Ishikawa (cell line): Measurements from ENCODE around the gene SAMD4B.
A peak's percentile ranks its signal among the peaks of the same experiment; 100 is the strongest.

Experiments
- CEBPB ChIP-seq: IDR thresholded peaks from 2 replicates; pipeline ENCODE4 v1.6.1; 2012
- CREB1 ChIP-seq: IDR thresholded peaks from 2 replicates; pipeline ENCODE4 v1.6.1; 2012; ENCODE audit warnings: low read depth
- EGR1 ChIP-seq: IDR thresholded peaks from 2 replicates; pipeline ENCODE4 v1.6.1; 2012
- EP300 ChIP-seq: IDR thresholded peaks from 2 replicates; pipeline ENCODE4 v1.6.1; 2012; ENCODE audit warnings: borderline replicate concordance
- FOXM1 ChIP-seq: IDR thresholded peaks from 2 replicates; pipeline ENCODE4 v1.6.1; 2012; ENCODE audit warnings: low read depth, borderline replicate concordance
- MAX ChIP-seq: IDR thresholded peaks from 2 replicates; pipeline ENCODE4 v1.6.1; 2012
- NFIC ChIP-seq: IDR thresholded peaks from 2 replicates; pipeline ENCODE4 v1.6.1; 2012
- RAD21 ChIP-seq: IDR thresholded peaks from 2 replicates; pipeline ENCODE4 v1.6.1; 2012; ENCODE audit warnings: low read depth
- REST ChIP-seq: IDR thresholded peaks from 2 replicates; pipeline ENCODE4 v1.6.1; 2012; ENCODE audit warnings: low read depth, mild to moderate bottlenecking
- TAF1 ChIP-seq: IDR thresholded peaks from 2 replicates; pipeline ENCODE4 v1.6.1; 2012; ENCODE audit warnings: low read depth, mild to moderate bottlenecking
- TCF12 ChIP-seq: IDR thresholded peaks from 2 replicates; pipeline ENCODE4 v1.6.1; 2012; ENCODE audit warnings: low read depth
- TEAD4 ChIP-seq: IDR thresholded peaks from 2 replicates; pipeline ENCODE4 v1.6.1; 2012
- USF1 ChIP-seq: IDR thresholded peaks from 2 replicates; pipeline ENCODE4 v1.6.1; 2012
- YY1 ChIP-seq: IDR thresholded peaks from 2 replicates; pipeline ENCODE4 v1.6.1; 2012; ENCODE audit warnings: low read depth
- ZBTB7A ChIP-seq: IDR thresholded peaks from 2 replicates; pipeline ENCODE4 v1.6.1; 2012; ENCODE audit warnings: low read depth

SAMD4B gene

GRCh38 chr19:39341719-39342604 lies at the start of gene SAMD4B:
TSS of gene SAMD4B (plus strand) at chr19:39342421. CDS start at chr19:39356894, 14,473 bp downstream.
- TF ChIP-seq MAX (peak; percentile 43; the same call in 1 of the 2 replicates), YY1 (0 out of 2 replicates have a peak, but pooled peaks have one; percentile 58), TEAD4 (0 out of 2 replicates have a peak, but pooled peaks have one; percentile 24), USF1 (peak; percentile 52; the same call in 1 of the 2 replicates), ZBTB7A (no peak), TAF1 (peak; percentile 84), CREB1 (peak; percentile 50), EGR1 (peak; percentile 22; the same call in 1 of the 2 replicates), FOXM1 (no peak), TCF12 (peak; percentile 55; the same call in 1 of the 2 replicates), EP300 (no peak)

GRCh38 chr19:39293394-39293793 lies 48.8 kb upstream of the SAMD4B start:
- TF ChIP-seq RAD21 = no peak
- TF ChIP-seq CREB1 = no peak
- TF ChIP-seq CEBPB = no peak
- TF ChIP-seq EGR1 = no peak
- no peak for TF ChIP-seq FOXM1
- no peak for TF ChIP-seq TEAD4
- no peak for TF ChIP-seq NFIC
- no peak for TF ChIP-seq MAX
- no peak for TF ChIP-seq TCF12
- no peak for TF ChIP-seq USF1
- TF ChIP-seq EP300 = no peak
- no peak for TF ChIP-seq ZBTB7A

- TF ChIP-seq CREB1 (no peak), REST (no peak), TCF12 (no peak), NFIC (no peak), TEAD4 (no peak), TAF1 (no peak), YY1 (no peak), USF1 (no peak), EGR1 (no peak), FOXM1 (no peak), CEBPB (no peak), EP300 (no peak)
These were observed 46.1 kb upstream of the SAMD4B start, which contains the start of gene IFNL1 for GRCh38 chr19:39296055-39296645. TSS of gene IFNL1 (plus strand) at chr19:39296407. CDS start at chr19:39296422, 15 bp downstream.

- TF ChIP-seq EP300 = no peak
These were observed 45.3 kb upstream of the SAMD4B start for GRCh38 chr19:39296906-39297305.

GRCh38 chr19:39297931-39298634 lies 44.1 kb upstream of the SAMD4B start:
- no peak for TF ChIP-seq TAF1
- no peak for TF ChIP-seq EGR1
- no peak for TF ChIP-seq CEBPB
- TF ChIP-seq NFIC = no peak

GRCh38 chr19:39299404-39299803 lies 42.8 kb upstream of the SAMD4B start:
- TF ChIP-seq TEAD4 (no peak), MAX (no peak), YY1 (no peak)
